ENCODE data around the gene PSAP. TPM values are rescaled to one million over a fixed set of nuclear protein-coding genes. Genes with fewer than 3 reads are reported as not detected.

Gene PSAP
- total RNA-seq, 1 experiment from 2014 or later: 397 TPM

GRCh38 chr10:71864911-71865361, 13.9 kb upstream of the PSAP start:
- no peak overlapping the region for H3K4me3 Mint-ChIP-seq
- CTCF ChIA-PET: interaction anchor here (0.6 to 1.3 kb wide), 3 partner anchors 29 to 184 kb away, joined by 3 to 5 read pairs (median 3); no protein-coding TSS in a partner anchor
- H3K36me3 Mint-ChIP-seq: peaks cover 4% of the 10 kb centered on the region; the same call in 1 of the 2 replicates
- TF ChIP-seq, protein P1, sequence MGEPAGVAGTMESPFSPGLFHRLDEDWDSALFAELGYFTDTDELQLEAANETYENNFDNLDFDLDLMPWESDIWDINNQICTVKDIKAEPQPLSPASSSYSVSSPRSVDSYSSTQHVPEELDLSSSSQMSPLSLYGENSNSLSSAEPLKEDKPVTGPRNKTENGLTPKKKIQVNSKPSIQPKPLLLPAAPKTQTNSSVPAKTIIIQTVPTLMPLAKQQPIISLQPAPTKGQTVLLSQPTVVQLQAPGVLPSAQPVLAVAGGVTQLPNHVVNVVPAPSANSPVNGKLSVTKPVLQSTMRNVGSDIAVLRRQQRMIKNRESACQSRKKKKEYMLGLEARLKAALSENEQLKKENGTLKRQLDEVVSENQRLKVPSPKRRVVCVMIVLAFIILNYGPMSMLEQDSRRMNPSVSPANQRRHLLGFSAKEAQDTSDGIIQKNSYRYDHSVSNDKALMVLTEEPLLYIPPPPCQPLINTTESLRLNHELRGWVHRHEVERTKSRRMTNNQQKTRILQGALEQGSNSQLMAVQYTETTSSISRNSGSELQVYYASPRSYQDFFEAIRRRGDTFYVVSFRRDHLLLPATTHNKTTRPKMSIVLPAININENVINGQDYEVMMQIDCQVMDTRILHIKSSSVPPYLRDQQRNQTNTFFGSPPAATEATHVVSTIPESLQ (CRISPR knock-in tag; IDR thresholded peaks at IDR 0.05): no peak
- TF ChIP-seq ZNF317 (CRISPR knock-in tag; IDR thresholded peaks at IDR 0.05; ENCODE audit: borderline replicate concordance, low read depth) (no peak), GRHL2 (CRISPR knock-in tag; IDR thresholded peaks at IDR 0.05; ENCODE audit: insufficient replicate concordance, severe bottlenecking) (no peak), ELF4 (CRISPR knock-in tag; IDR thresholded peaks at IDR 0.05; ENCODE audit: low read depth) (no peak), ZMAT4 (CRISPR knock-in tag; IDR thresholded peaks at IDR 0.05) (no peak), AFF4 (CRISPR knock-in tag; IDR thresholded peaks at IDR 0.05; ENCODE audit: borderline replicate concordance) (no peak), ZBTB43 (CRISPR knock-in tag; IDR thresholded peaks at IDR 0.05) (no peak), NFYB (CRISPR knock-in tag; conservative IDR thresholded peaks at IDR 0.05; ENCODE audit: low read depth) (no peak), NR3C1 (CRISPR knock-in tag; conservative IDR thresholded peaks at IDR 0.05; ENCODE audit: low read depth) (no peak), HMGA2 (CRISPR knock-in tag; IDR thresholded peaks at IDR 0.05) (no peak)
- TF ChIP-seq, protein P2, sequence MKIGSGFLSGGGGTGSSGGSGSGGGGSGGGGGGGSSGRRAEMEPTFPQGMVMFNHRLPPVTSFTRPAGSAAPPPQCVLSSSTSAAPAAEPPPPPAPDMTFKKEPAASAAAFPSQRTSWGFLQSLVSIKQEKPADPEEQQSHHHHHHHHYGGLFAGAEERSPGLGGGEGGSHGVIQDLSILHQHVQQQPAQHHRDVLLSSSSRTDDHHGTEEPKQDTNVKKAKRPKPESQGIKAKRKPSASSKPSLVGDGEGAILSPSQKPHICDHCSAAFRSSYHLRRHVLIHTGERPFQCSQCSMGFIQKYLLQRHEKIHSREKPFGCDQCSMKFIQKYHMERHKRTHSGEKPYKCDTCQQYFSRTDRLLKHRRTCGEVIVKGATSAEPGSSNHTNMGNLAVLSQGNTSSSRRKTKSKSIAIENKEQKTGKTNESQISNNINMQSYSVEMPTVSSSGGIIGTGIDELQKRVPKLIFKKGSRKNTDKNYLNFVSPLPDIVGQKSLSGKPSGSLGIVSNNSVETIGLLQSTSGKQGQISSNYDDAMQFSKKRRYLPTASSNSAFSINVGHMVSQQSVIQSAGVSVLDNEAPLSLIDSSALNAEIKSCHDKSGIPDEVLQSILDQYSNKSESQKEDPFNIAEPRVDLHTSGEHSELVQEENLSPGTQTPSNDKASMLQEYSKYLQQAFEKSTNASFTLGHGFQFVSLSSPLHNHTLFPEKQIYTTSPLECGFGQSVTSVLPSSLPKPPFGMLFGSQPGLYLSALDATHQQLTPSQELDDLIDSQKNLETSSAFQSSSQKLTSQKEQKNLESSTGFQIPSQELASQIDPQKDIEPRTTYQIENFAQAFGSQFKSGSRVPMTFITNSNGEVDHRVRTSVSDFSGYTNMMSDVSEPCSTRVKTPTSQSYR (CRISPR knock-in tag; IDR thresholded peaks at IDR 0.05): no peak
- peaks cover 3% of the 10 kb centered on the region for H3K9me3 Mint-ChIP-seq
- peaks cover 14% of the 10 kb centered on the region for H3K4me1 Mint-ChIP-seq
- DNase-seq (ENCODE audit: low spot score) (no peak), ATAC-seq (no peak)
- H3K27me3 Mint-ChIP-seq (ENCODE audit: low read depth): no peaks in the 10 kb centered on the region
- no peak overlapping the region; the same call in 1 of the 2 replicates for H3K27ac Mint-ChIP-seq
- POLR2A ChIA-PET: no interaction called here

DNA sequence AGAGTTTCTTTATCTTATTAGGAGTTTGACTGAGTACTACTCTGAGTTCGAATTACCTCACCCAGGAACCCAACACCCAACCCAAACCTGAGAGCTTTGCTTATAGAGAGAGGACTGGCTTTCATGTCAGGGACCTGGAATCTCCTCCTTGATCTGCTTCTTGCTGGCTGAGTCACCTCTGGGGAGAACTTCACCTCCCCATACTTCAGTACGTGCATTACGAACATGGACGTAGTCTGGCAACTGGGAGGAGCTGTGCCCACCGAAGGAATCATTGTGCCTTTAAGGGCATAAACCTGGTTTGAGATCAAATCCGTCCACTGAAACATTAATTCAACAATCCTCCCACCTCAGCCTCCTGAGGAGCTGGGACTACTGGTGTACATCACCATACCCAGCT, 12.2 kb upstream of the PSAP start:
- Mint-ChIP-seq H3K27me3 (ENCODE audit: low read depth) (no peaks in the 10 kb centered on the region), H3K36me3 (0 out of 2 replicates have a peak, but pooled peaks cover under 1% of the 10 kb centered on the region), H3K9me3 (peaks cover under 1% of the 10 kb centered on the region), H3K4me3 (no peak overlapping the region), H3K27ac (no peak overlapping the region), H3K4me1 (peaks cover 14% of the 10 kb centered on the region)
- CTCF ChIA-PET: no interaction called here
- DNase-seq (ENCODE audit: low spot score): no peak
- POLR2A ChIA-PET: interaction anchor here (0.6 kb wide), 1 partner anchor 17 kb away, joined by 9 read pairs; no protein-coding TSS in a partner anchor
- no peak for ATAC-seq
- no peak for TF ChIP-seq ZNF138 (CRISPR knock-in tag; conservative IDR thresholded peaks at IDR 0.05)
- TF ChIP-seq USF1 (CRISPR knock-in tag; IDR thresholded peaks at IDR 0.05): no peak
- no peak for TF ChIP-seq HMGA2 (CRISPR knock-in tag; IDR thresholded peaks at IDR 0.05)
- no peak for TF ChIP-seq GTF2I (CRISPR knock-in tag; conservative IDR thresholded peaks at IDR 0.05)
- no peak for TF ChIP-seq NFE2L1 (CRISPR knock-in tag; IDR thresholded peaks at IDR 0.05)
- TF ChIP-seq KAT7 (CRISPR knock-in tag; IDR thresholded peaks at IDR 0.05; ENCODE audit: borderline replicate concordance): no peak
- TF ChIP-seq, protein P3, sequence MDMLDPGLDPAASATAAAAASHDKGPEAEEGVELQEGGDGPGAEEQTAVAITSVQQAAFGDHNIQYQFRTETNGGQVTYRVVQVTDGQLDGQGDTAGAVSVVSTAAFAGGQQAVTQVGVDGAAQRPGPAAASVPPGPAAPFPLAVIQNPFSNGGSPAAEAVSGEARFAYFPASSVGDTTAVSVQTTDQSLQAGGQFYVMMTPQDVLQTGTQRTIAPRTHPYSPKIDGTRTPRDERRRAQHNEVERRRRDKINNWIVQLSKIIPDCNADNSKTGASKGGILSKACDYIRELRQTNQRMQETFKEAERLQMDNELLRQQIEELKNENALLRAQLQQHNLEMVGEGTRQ (CRISPR knock-in tag; IDR thresholded peaks at IDR 0.05): no peak
- TF ChIP-seq GABPB1 (CRISPR knock-in tag; IDR thresholded peaks at IDR 0.05): no peak
- no peak for TF ChIP-seq ZNF396 (CRISPR knock-in tag; IDR thresholded peaks at IDR 0.05; ENCODE audit: borderline replicate concordance)
- no peak for TF ChIP-seq ZNF425 (CRISPR knock-in tag; conservative IDR thresholded peaks at IDR 0.05)
- no peak for TF ChIP-seq ZNF317 (CRISPR knock-in tag; IDR thresholded peaks at IDR 0.05; ENCODE audit: borderline replicate concordance, low read depth)
